ENCODE measurements around the gene POLDIP2. TPM values are rescaled to one million over a fixed set of nuclear protein-coding genes. Genes with fewer than 3 reads are reported as not detected.

The POLDIP2 gene
- total and polyA plus RNA-seq, 9 of the 15 experiments (the other 6 are each of a cell fraction or from before 2014, with no cell fraction given) = 22.0 to 137 (median 104) TPM

- H3K27ac ChIP-seq (ENCODE audit: extremely low read depth, low read depth, low read length) = no peak overlapping the region
- H3K4me1 ChIP-seq (replicated peaks in 1 of 2; ENCODE audit: control insufficient read depth in 2 of 2, insufficient read depth in 2 of 2, low read length in 2 of 2) = peaks cover 0 to 3% of the 10 kb centered on the region in 2 experiments; a peak in 1 of 5 replicates
- BruUV-seq (replicated peaks) = no TSS peak
- no peaks in the 10 kb centered on the region for H3K9me3 ChIP-seq (replicated peaks; ENCODE audit: control insufficient read depth, insufficient read depth, low read depth, low read length)
- in situ Hi-C loops (cut with MboI) = no loop called here
- H3K9ac ChIP-seq (ENCODE audit: insufficient read depth in 1 of 2, low read depth in 2 of 2, low read length in 2 of 2) = no peak overlapping the region
- no peak overlapping the region for H2AFZ ChIP-seq (ENCODE audit: low read depth, low read length)
- H3K4me3 ChIP-seq = no peak overlapping the region
- DNase-seq (ENCODE audit: extremely low read depth in 1 of 4, low spot score in 3 of 4) (no peak), ATAC-seq (no peak), FAIRE-seq (no peak)
- H4K20me1 ChIP-seq (replicated peaks; ENCODE audit: control insufficient read depth, insufficient read depth, low read length) = no peaks in the 10 kb centered on the region; the same call in none of the 2 replicates
- H3K9me1 ChIP-seq (ENCODE audit: control insufficient read depth, insufficient read depth, low read length) = peaks cover 2% of the 10 kb centered on the region
- 87% methylated on average over 13 of the region's 13 CpGs for WGBS (ENCODE audit: insufficient coverage, low coverage, missing lambda C conversion rate)
- H3K36me3 ChIP-seq (ENCODE audit: control insufficient read depth, insufficient read depth, low read length) = peaks cover 92% of the 10 kb centered on the region
- no peak overlapping the region for H3K4me2 ChIP-seq (ENCODE audit: insufficient read depth, low read length)
- intact Hi-C loops (cut with micrococcal nuclease) = no loop called here
- ChIA-PET POLR2A (interaction anchor here (0.6 to 4.2 kb wide), 6 partner anchors 9 to 30 kb away, joined by 3 to 44 read pairs (median 6); partner anchors contain the start of genes IFT20, POLDIP2 and TNFAIP1), CTCF (ENCODE audit: low intra/inter-chr PET ratio) (no interaction called here)
- H3K27me3 ChIP-seq (ENCODE audit: control insufficient read depth in 2 of 2, insufficient read depth in 2 of 2, low read length in 2 of 2) = no peaks in the 10 kb centered on the region
- H3K79me2 ChIP-seq (ENCODE audit: control insufficient read depth, insufficient read depth, low read length) = no peaks in the 10 kb centered on the region
- TF ChIP-seq POLR2A (conservative IDR thresholded peaks at IDR 0.05) (peak; percentile 46; the same call in 1 of the 2 replicates), NFE2L1 (tag; IDR thresholded peaks at IDR 0.05; ENCODE audit: borderline replicate concordance, low read depth) (no peak), ZNF23 (CRISPR knock-in tag; IDR thresholded peaks at IDR 0.05) (no peak), HEY1 (CRISPR knock-in tag; IDR thresholded peaks at IDR 0.05; ENCODE audit: borderline replicate concordance) (no peak), RNF2 (IDR thresholded peaks at IDR 0.05) (no peak), PREB (CRISPR knock-in tag; IDR thresholded peaks at IDR 0.05) (no peak), RCOR1 (IDR thresholded peaks at IDR 0.05; ENCODE audit: borderline replicate concordance in 1 of 2, low read depth in 2 of 2, low read length in 2 of 2) (no peak), ETV6 (IDR thresholded peaks at IDR 0.05; ENCODE audit: borderline replicate concordance in 1 of 2, low read depth in 2 of 2, low read length in 1 of 2) (no peak), ETV6 (CRISPR knock-in tag; IDR thresholded peaks at IDR 0.05; ENCODE audit: borderline replicate concordance) (no peak), ELK1 (CRISPR knock-in tag; IDR thresholded peaks at IDR 0.05) (no peak), EP400 (IDR thresholded peaks at IDR 0.05) (no peak), RBFOX2 (IDR thresholded peaks at IDR 0.05; ENCODE audit: low read depth, low read length) (peak; percentile 52), SUPT5H (IDR thresholded peaks at IDR 0.05) (peak; percentile 31; the same call in 1 of the 2 replicates), POLR2G (IDR thresholded peaks at IDR 0.05; ENCODE audit: low read depth, low read length) (peak; percentile 61), PHF8 (IDR thresholded peaks at IDR 0.05; ENCODE audit: borderline replicate concordance, low read length) (no peak), ZNF512 (tag; IDR thresholded peaks at IDR 0.05) (no peak)
These were observed 11.7 kb downstream of the POLDIP2 start for GRCh38 chr17:28345419-28346198.

Data from K562 (cell line).